DND-41 (cell line): ENCODE measurements around the gene LAMA2.
"Not testable (repeated sequence)": the region's sequence is repeated elsewhere in the genome, so short reads cannot be mapped to it uniquely, and the experiment has no call there.

Experiments used
- ATAC-seq: fragments of 200-7000 bp; cut with Tn5 transposase; 3 replicates; pipeline ENCODE4 v1.9.1; 2021; ENCODE audit warnings: low read depth; ENCODE audit not compliant: insufficient read depth
- DNase-seq: peaks from one replicate; pipeline ENCODE4 v3.0.0-alpha.2; 2020
- H2AFZ ChIP-seq: 2 replicates; pipeline ENCODE4 v1.6.0; 2012; ENCODE audit warnings: low read depth, low read length
- H3K27ac ChIP-seq: 2 replicates; pipeline ENCODE4 v1.5.1; 2012; ENCODE audit warnings: low read length, inconsistent platforms
- H3K27me3 ChIP-seq: fragments of 200-600 bp; sonication (generic); 2 replicates; pipeline ENCODE4 v1.6.0; 2012; ENCODE audit warnings: low read length, mild to moderate bottlenecking, inconsistent platforms; ENCODE audit not compliant: insufficient read depth, poor library complexity
- H3K36me3 ChIP-seq: 2 replicates; pipeline ENCODE4 v1.5.1; 2012; ENCODE audit warnings: low read length, inconsistent platforms; ENCODE audit not compliant: insufficient read depth
- H3K4me1 ChIP-seq: 2 replicates; pipeline ENCODE4 v1.5.1; 2012; ENCODE audit warnings: mild to moderate bottlenecking, low read length; ENCODE audit not compliant: insufficient read depth
- H3K4me2 ChIP-seq: 2 replicates; pipeline ENCODE4 v1.6.0; 2012; ENCODE audit warnings: mild to moderate bottlenecking, moderate library complexity, low read length, inconsistent platforms; ENCODE audit not compliant: insufficient read depth
- H3K4me3 ChIP-seq, 2 experiments: fragments of 200-600 bp in 1 of 2; shearing (Covaris generic) in 1 of 2; 2 replicates each; pipeline ENCODE4 v1.5.1; 2012 to 2016; ENCODE audit warnings: inconsistent platforms in 2 of 2, low read length in 2 of 2, mild to moderate bottlenecking in 2 of 2, low read depth in 1 of 2, moderate library complexity in 1 of 2
- H3K79me2 ChIP-seq: 2 replicates; pipeline ENCODE4 v1.6.0; 2012; ENCODE audit warnings: low read length, inconsistent platforms; ENCODE audit not compliant: insufficient read depth
- H3K9ac ChIP-seq: 2 replicates; pipeline ENCODE4 v1.6.0; 2012; ENCODE audit warnings: low read depth, mild to moderate bottlenecking, inconsistent platforms, low read length, moderate library complexity
- H3K9me3 ChIP-seq: 2 replicates; pipeline ENCODE4 v1.5.1; 2012; ENCODE audit warnings: low read length, moderate library complexity, mild to moderate bottlenecking, inconsistent platforms; ENCODE audit not compliant: insufficient read depth, severe bottlenecking
- H4K20me1 ChIP-seq: 2 replicates; pipeline ENCODE4 v1.6.0; 2012; ENCODE audit warnings: low read length; ENCODE audit not compliant: insufficient read depth
- CTCF ChIP-seq: IDR thresholded peaks from 2 replicates; pipeline ENCODE4 v1.5.1; 2012; ENCODE audit warnings: borderline replicate concordance, low read length, moderate library complexity, mild to moderate bottlenecking; ENCODE audit not compliant: poor library complexity, severe bottlenecking; ENCODE audit errors: extremely low read depth
- EZH2 ChIP-seq: IDR thresholded peaks from 3 replicates; pipeline ENCODE4 v1.6.1; 2012; ENCODE audit warnings: borderline replicate concordance, low read depth, mild to moderate bottlenecking, moderate library complexity, low read length, inconsistent platforms; ENCODE audit not compliant: severe bottlenecking

LAMA2 gene

DNA sequence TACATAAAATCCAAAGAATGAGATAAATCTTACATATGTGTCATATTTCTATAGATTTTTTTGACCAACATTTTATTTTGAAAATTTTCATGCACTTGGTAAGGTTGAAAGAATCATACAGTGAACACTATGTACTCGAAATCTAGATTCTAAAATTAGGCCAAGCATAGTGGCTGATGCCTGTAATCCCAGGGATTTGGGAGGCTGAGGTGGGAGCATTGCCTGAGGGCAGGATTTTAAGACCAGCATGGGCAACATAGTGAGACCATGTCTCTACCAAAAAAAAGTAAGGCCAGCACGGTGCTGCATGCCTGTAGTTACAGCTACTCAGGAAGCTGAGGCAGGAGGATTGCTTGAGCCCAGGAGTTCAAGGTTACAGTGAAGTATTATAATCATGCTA, 158.6 kb downstream of the LAMA2 start:
- Histone ChIP-seq H3K27me3 (no peaks in the 10 kb centered on the region), H3K27ac (no peak overlapping the region), H3K9ac (no peak overlapping the region), H3K9me3 (no peaks in the 10 kb centered on the region), H2AFZ (no peak overlapping the region), H3K4me2 (no peak overlapping the region), H3K4me3 (no peak overlapping the region), H3K36me3 (no peaks in the 10 kb centered on the region), H3K79me2 (no peaks in the 10 kb centered on the region), H3K4me1 (no peaks in the 10 kb centered on the region), H4K20me1 (no peaks in the 10 kb centered on the region)
- ATAC-seq (no peak), DNase-seq (no peak)
- no peak for TF ChIP-seq CTCF
- TF ChIP-seq EZH2, result no peak

- Histone ChIP-seq H3K79me2 (no peaks in the 10 kb centered on the region), H3K9me3 (no peaks in the 10 kb centered on the region), H3K4me2 (no peak overlapping the region), H3K9ac (no peak overlapping the region), H3K4me3 (no peak overlapping the region), H3K27ac (no peak overlapping the region), H3K27me3 (no peaks in the 10 kb centered on the region), H3K4me1 (no peaks in the 10 kb centered on the region), H2AFZ (no peak overlapping the region), H4K20me1 (no peaks in the 10 kb centered on the region; the same call in 1 of the 2 replicates), H3K36me3 (no peaks in the 10 kb centered on the region)
- no peak for ATAC-seq
- DNase-seq, result no peak
- TF ChIP-seq EZH2 (no peak), CTCF (no peak)
Measured at GRCh38 chr6:129046526-129046925, 163.6 kb downstream of the LAMA2 start.

GRCh38 chr6:129047834-129048233, 164.9 kb downstream of the LAMA2 start:
- Histone ChIP-seq H2AFZ (no peak overlapping the region), H3K36me3 (no peaks in the 10 kb centered on the region), H3K79me2 (no peaks in the 10 kb centered on the region), H3K4me3 (no peak overlapping the region), H3K27me3 (no peaks in the 10 kb centered on the region), H3K27ac (no peak overlapping the region), H3K9me3 (no peaks in the 10 kb centered on the region), H3K9ac (no peak overlapping the region), H3K4me2 (no peak overlapping the region), H3K4me1 (no peaks in the 10 kb centered on the region), H4K20me1 (no peaks in the 10 kb centered on the region; the same call in 1 of the 2 replicates)
- TF ChIP-seq EZH2 (no peak), CTCF (no peak)
- DNase-seq (no peak), ATAC-seq (no peak)

DNA sequence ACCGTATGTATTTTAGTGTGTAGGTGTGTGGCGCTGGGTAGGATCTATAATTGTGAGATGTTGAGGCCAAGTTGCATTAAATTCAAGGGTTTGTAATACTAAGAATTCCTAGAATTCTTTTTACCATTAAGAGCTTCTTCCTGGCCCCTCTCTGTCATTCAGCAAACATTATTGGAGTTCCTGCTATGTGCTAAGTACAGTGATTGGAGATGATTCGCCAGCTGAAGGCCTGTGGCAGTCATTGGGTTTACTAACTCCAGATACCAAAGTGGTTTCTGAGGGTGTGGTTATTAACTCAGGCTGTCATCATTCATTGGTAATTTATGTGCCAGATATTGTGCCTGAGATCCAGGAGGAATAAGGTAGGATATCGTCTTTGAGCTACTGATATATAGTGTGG, 167.1 kb downstream of the LAMA2 start:
- no peaks in the 10 kb centered on the region for H3K4me1 ChIP-seq
- TF ChIP-seq CTCF (no peak), EZH2 (no peak)

GRCh38 chr6:129053143-129053542, 170.2 kb downstream of the LAMA2 start:
- not testable (repeated sequence) for H3K4me3 ChIP-seq, DNase-seq, H3K27me3 ChIP-seq, H2AFZ ChIP-seq, H4K20me1 ChIP-seq, H3K9ac ChIP-seq, H3K9me3 ChIP-seq, H3K79me2 ChIP-seq, ATAC-seq, H3K27ac ChIP-seq, H3K36me3 ChIP-seq, H3K4me2 ChIP-seq, H3K4me1 ChIP-seq

More for the DNA sequence above, 167.1 kb downstream of the LAMA2 start:
- Histone ChIP-seq H3K79me2 (no peaks in the 10 kb centered on the region), H3K27me3 (no peaks in the 10 kb centered on the region), H3K27ac (no peak overlapping the region), H4K20me1 (no peaks in the 10 kb centered on the region; the same call in 1 of the 2 replicates), H3K4me2 (no peak overlapping the region), H3K9ac (no peak overlapping the region), H3K36me3 (no peaks in the 10 kb centered on the region), H3K9me3 (no peaks in the 10 kb centered on the region), H3K4me3 (no peak overlapping the region), H2AFZ (no peak overlapping the region)
- no peak for ATAC-seq
- DNase-seq, result no peak
